Muscle layer of colon (tissue), 2 donors: ENCODE data around the gene WDR88.
"Not testable (repeated sequence)": the region's sequence is repeated elsewhere in the genome, so short reads cannot be mapped to it uniquely, and the experiment has no call there.

Source experiments
- H3K27ac ChIP-seq: one replicate; pipeline ENCODE4 v1.7.0; 2013; ENCODE audit warnings: low read depth, mild to moderate bottlenecking, low read length, moderate library complexity
- H3K27me3 ChIP-seq, 2 donors: one replicate each; pipeline ENCODE4 v1.7.0; 2013; ENCODE audit warnings: low read length in 2 of 2, mild to moderate bottlenecking in 2 of 2; ENCODE audit not compliant: insufficient read depth in 2 of 2, control insufficient read depth in 1 of 2
- H3K36me3 ChIP-seq: one replicate; pipeline ENCODE4 v1.7.0; 2013; ENCODE audit warnings: mild to moderate bottlenecking, low read length; ENCODE audit not compliant: insufficient read depth
- H3K4me1 ChIP-seq: one replicate; pipeline ENCODE4 v1.7.0; 2013; ENCODE audit warnings: mild to moderate bottlenecking, low read length; ENCODE audit not compliant: insufficient read depth
- H3K4me3 ChIP-seq, 2 donors: one replicate each; pipeline ENCODE4 v1.7.0; 2013; ENCODE audit warnings: low read length in 2 of 2, low read depth in 1 of 2, mild to moderate bottlenecking in 1 of 2, moderate library complexity in 1 of 2
- H3K9ac ChIP-seq: one replicate; pipeline ENCODE4 v1.7.0; 2013; ENCODE audit warnings: low read length
- H3K9me3 ChIP-seq: one replicate; pipeline ENCODE4 v1.7.0; 2013; ENCODE audit warnings: mild to moderate bottlenecking, low read length
- donor health status: abdominal sarcoma.
- donor health status: Adenocarcinoma of cecum.

WDR88 gene

GRCh38 chr19:33208904-33209849 lies 77.3 kb downstream of the WDR88 start:
- H3K36me3 ChIP-seq = no peaks in the 10 kb centered on the region
- no peaks in the 10 kb centered on the region for H3K9me3 ChIP-seq
- H3K9ac ChIP-seq = no peak overlapping the region
- no peaks in the 10 kb centered on the region for H3K4me1 ChIP-seq
- no peaks in the 10 kb centered on the region for H3K27me3 ChIP-seq
- no peak overlapping the region for H3K27ac ChIP-seq
- H3K4me3 ChIP-seq = no peak overlapping the region

GRCh38 chr19:33209850-33210230 lies 77.9 kb downstream of the WDR88 start:
- not testable (repeated sequence) for H3K27ac ChIP-seq, H3K9ac ChIP-seq, H3K4me1 ChIP-seq, H3K27me3 ChIP-seq, H3K36me3 ChIP-seq, H3K9me3 ChIP-seq, H3K4me3 ChIP-seq

- Histone ChIP-seq H3K9ac (no peak overlapping the region), H3K4me1 (no peaks in the 10 kb centered on the region), H3K36me3 (no peaks in the 10 kb centered on the region)
Measured at GRCh38 chr19:33210266-33210940, 78.5 kb downstream of the WDR88 start.

GRCh38 chr19:33211794-33212435 lies 80.0 kb downstream of the WDR88 start:
- no peaks in the 10 kb centered on the region for H3K36me3 ChIP-seq
- no peak overlapping the region for H3K27ac ChIP-seq
- no peak overlapping the region for H3K9ac ChIP-seq
- no peak overlapping the region for H3K4me3 ChIP-seq
- no peaks in the 10 kb centered on the region for H3K9me3 ChIP-seq
- no peaks in the 10 kb centered on the region for H3K4me1 ChIP-seq
- H3K27me3 ChIP-seq = no peaks in the 10 kb centered on the region

More at GRCh38 chr19:33210266-33210940, 78.5 kb downstream of the WDR88 start:
- Histone ChIP-seq H3K27me3 (no peaks in the 10 kb centered on the region), H3K27ac (no peak overlapping the region), H3K9me3 (no peaks in the 10 kb centered on the region), H3K4me3 (no peak overlapping the region)

GRCh38 chr19:33212436-33213172 lies 80.7 kb downstream of the WDR88 start:
- Histone ChIP-seq H3K4me3 (no peak overlapping the region), H3K9me3 (no peaks in the 10 kb centered on the region), H3K36me3 (no peaks in the 10 kb centered on the region), H3K4me1 (no peaks in the 10 kb centered on the region), H3K27ac (no peak overlapping the region), H3K27me3 (no peaks in the 10 kb centered on the region), H3K9ac (no peak overlapping the region)

- H3K4me1 ChIP-seq = no peaks in the 10 kb centered on the region
- no peaks in the 10 kb centered on the region for H3K9me3 ChIP-seq
- H3K27ac ChIP-seq = no peak overlapping the region
- H3K27me3 ChIP-seq = no peaks in the 10 kb centered on the region
- H3K4me3 ChIP-seq = no peak overlapping the region
- H3K36me3 ChIP-seq = no peaks in the 10 kb centered on the region
- no peak overlapping the region for H3K9ac ChIP-seq
Measured at GRCh38 chr19:33214596-33214995, 82.7 kb downstream of the WDR88 start.

- Histone ChIP-seq H3K27ac (no peak overlapping the region), H3K4me3 (no peak overlapping the region), H3K27me3 (no peaks in the 10 kb centered on the region), H3K4me1 (no peaks in the 10 kb centered on the region), H3K36me3 (no peaks in the 10 kb centered on the region), H3K9ac (no peak overlapping the region), H3K9me3 (no peaks in the 10 kb centered on the region)
Measured at GRCh38 chr19:33215438-33216197, 83.7 kb downstream of the WDR88 start.

GRCh38 chr19:33216198-33216830 lies 84.4 kb downstream of the WDR88 start:
- no peaks in the 10 kb centered on the region for H3K9me3 ChIP-seq
- no peaks in the 10 kb centered on the region for H3K4me1 ChIP-seq
- H3K27ac ChIP-seq = no peak overlapping the region
- H3K36me3 ChIP-seq = no peaks in the 10 kb centered on the region
- H3K27me3 ChIP-seq = no peaks in the 10 kb centered on the region
- H3K4me3 ChIP-seq = no peak overlapping the region
- H3K9ac ChIP-seq = no peak overlapping the region

GRCh38 chr19:33217881-33218280 lies 86.0 kb downstream of the WDR88 start:
- Histone ChIP-seq H3K27ac (no peak overlapping the region), H3K4me1 (no peaks in the 10 kb centered on the region), H3K9ac (no peak overlapping the region), H3K27me3 (no peaks in the 10 kb centered on the region), H3K4me3 (no peak overlapping the region), H3K36me3 (no peaks in the 10 kb centered on the region), H3K9me3 (no peaks in the 10 kb centered on the region)

GRCh38 chr19:33219261-33219815 lies 87.4 kb downstream of the WDR88 start:
- Histone ChIP-seq H3K36me3 (no peaks in the 10 kb centered on the region), H3K4me1 (no peaks in the 10 kb centered on the region), H3K27ac (no peak overlapping the region), H3K9me3 (no peaks in the 10 kb centered on the region), H3K27me3 (peaks cover 5 to 6% of the 10 kb centered on the region in 2 donors), H3K9ac (no peak overlapping the region), H3K4me3 (no peak overlapping the region)
